Stimulated activated CD8-positive, alpha-beta memory T cell treated with anti-CD3 and anti-CD28 coated beads, Interleukin-7, amount 100 ng/mL, for 48 hours (primary cell): ENCODE data around the gene MNAT1.

Experiments
- DNase-seq, 2 donors: peaks; one replicate each; pipeline ENCODE4 v3.0.0-alpha.2; 2020; ENCODE audit warnings: low read depth in 1 of 2; ENCODE audit errors: extremely low read depth in 1 of 2

MNAT1 gene

GRCh38 chr14:60956632-60957031 is 222.1 kb downstream of the MNAT1 start:
- no peak for DNase-seq

GRCh38 chr14:60958146-60958545 is 223.6 kb downstream of the MNAT1 start:
- no peak for DNase-seq

DNA sequence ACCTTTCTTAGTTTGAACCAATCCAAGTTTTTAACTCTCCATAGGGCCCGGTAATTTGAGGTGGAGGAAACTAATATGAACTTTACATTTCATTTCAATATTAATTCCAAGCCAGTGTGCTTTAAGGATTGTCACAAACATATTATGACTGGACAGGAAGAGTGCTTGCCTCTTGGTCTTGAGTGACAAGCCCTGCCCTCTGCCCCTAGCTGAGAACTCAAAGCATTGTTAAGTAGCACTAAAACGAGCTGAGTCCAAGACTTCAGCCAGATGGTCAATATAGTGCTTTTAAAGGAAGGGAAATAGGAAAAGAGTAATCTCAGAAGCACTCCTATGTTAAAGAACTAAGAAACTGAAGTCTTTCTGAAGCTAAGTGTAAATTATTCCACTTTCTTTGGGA is 229.2 kb downstream of the MNAT1 start:
- DNase-seq = no peak

DNA sequence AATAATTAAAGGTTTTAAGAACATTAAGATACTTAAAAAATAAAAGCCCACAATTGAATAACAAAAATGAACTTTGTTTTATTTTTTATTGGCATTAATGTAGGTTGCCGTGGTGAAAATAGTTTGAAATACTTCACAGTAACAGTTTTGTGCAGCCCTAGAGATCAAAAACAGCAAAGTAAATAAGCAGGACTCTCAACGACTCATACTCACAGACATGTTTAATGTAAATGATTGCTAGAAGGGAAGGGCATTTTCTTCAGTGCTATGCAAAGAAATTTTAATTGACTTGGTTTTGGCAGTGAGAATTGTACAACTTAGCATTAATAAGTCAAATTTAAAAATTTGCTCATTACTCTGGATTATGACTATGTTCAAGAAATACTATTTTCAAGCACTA is 230.3 kb downstream of the MNAT1 start:
- DNase-seq = no peak

DNA sequence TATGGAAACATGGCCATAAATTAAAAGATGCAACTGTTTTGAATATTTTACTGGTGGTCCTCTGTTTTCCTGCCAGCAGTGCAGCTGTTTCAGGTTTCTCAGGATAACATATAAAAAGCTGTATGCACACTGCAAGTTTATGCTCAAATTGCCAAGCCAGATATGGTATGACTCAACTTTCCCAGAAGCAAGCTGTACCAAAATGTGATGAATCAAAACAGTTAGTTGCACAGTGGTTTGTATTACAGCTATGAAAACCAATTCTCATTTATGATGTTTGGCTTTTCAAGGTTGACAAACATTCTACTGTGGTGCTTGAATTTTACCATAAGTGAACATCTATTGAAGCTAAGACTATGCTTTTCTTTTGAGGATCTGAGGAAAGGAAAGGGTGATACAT is 230.8 kb downstream of the MNAT1 start:
- DNase-seq = no peak

DNA sequence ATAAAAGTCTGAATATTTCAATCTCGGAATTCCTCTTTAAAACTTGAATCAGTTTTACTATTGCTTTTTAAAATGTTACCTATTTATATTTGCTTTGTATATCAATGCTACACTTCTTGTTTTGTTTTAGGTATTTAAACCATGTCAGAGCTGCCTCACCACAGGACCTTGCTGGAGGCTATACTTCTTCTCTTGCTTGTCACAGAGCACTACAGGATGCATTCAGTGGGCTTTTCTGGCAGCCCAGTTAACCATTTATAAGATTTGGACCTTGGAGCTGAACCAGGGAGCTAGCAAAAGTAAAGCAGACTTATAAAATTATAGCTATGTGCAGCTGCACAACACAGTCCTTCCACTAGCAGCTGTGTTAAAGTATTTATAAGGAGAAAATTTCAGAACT is 233.5 kb downstream of the MNAT1 start:
- DNase-seq = no peak

GRCh38 chr14:60968671-60969070 is 234.1 kb downstream of the MNAT1 start:
- no peak for DNase-seq

GRCh38 chr14:60970146-60970545 is 235.6 kb downstream of the MNAT1 start:
- no peak for DNase-seq

GRCh38 chr14:60971271-60971670 is 236.7 kb downstream of the MNAT1 start:
- DNase-seq = no peak

DNA sequence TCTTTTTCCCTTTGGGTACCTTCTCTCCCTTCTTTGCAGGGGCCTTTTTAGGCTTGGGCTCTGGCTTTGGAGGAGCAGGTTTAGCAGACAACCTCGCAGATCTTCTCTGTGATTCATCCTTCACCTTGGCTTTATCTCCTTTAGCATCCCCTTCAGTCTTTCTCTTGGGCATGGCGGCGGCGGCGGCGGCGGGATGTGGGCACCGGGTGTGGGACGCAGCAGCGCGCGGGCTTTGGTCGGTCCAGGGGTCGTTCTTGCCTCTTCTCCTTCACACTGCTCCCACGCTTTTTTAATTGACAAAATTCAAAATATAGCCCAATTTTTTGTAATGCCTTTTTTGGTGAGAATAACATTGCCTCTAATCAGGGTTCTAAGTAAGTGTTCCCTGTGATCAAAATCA is 237.7 kb downstream of the MNAT1 start:
- DNase-seq = no peak

GRCh38 chr14:60973070-60973469 is 238.5 kb downstream of the MNAT1 start:
- no peak for DNase-seq

- no peak for DNase-seq
Measured at GRCh38 chr14:60974090-60974651, 239.6 kb downstream of the MNAT1 start.

DNA sequence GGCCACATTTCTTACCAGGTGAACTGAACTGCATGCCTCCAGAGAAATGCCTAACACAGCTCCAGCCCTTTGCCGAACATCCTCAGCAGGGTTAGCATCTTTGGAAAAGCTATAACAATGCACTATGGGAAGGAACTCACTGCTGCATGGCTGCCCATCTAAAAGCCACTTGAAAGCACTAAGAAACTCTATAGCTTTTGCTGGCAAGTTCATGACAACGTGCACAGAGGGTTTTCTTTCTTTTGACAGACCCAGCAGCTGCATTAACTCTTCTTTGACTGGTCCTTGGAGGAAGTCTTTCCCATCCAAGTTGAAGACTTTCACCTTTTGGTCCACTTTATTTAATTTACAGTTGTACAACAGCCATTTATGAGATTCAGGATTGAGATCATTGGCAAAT is 241.0 kb downstream of the MNAT1 start:
- DNase-seq = no peak

GRCh38 chr14:60977847-60978246 is 243.3 kb downstream of the MNAT1 start:
- DNase-seq = no peak

DNA sequence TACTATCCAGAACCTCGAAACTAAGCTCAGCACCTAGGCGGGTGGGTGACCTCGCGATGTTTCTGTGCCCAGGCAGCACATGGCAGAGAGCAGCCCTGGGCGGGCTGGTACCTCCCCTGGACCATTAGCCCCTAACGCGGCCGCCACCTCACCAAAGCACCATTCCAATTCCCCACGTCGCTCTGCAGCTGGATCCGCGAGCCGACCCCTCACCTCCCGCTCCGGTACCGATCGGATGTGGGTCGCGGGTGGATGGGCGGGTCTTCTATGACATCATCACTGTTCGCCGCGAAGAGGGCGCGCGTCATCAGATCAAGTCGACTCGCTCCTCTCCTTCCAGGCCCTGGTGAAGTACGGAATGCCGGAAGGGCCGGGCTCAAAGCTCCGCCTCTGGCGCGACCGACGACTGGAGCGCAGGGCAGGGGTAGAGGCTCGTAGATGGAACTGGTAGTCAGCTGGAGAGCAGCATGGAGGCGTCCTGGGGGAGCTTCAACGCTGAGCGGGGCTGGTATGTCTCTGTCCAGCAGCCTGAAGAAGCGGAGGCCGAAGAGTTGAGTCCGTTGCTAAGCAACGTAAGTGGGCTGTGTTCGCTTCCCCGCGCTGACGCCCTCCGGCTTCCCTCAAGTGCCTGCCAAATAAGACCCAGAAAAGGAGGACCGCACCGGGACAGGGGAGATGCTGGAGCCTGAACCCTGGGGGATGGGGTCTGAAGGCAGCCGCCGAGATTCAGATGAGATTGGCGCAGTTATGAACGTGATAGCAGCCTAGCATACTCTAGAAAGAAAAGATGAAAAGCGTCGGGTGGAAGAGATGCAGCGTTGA is 246.5 kb downstream of the MNAT1 start, which contains the start of the genes SLC38A6 and TRMT5:
TSS of gene SLC38A6 (plus strand) at position 435 of the 822 bp plus-strand sequence. CDS start at position 468, 33 bp downstream.
TSS of gene TRMT5 (minus strand) at position 269 of the 822 bp plus-strand sequence. CDS start at position 163, 106 bp downstream.
- peak; percentile 76 to 83 for DNase-seq

GRCh38 chr14:60981633-60982455 is 247.3 kb downstream of the MNAT1 start:
- DNase-seq = no peak

DNA sequence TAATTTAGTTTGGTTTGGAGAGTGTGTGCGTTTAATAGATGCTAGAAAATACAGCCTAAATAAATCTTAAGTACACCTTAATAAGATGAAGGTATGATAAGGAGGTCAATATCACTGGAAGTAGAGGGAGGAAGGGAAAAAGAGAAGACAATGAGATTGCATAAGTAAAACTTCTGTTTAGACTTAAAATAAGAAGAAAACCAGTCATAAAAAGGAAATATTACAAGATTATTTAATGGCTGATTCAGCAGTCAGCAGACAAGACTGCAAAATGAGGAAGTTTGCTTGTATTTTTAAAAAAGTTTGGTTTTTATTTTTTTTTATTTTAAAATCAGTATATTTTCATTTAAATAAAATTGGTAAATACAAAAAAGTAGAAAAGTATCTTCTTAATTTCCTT is 249.6 kb downstream of the MNAT1 start:
- DNase-seq = no peak

- DNase-seq = no peak
Measured at GRCh38 chr14:60986500-60986899, 251.9 kb downstream of the MNAT1 start.

DNA sequence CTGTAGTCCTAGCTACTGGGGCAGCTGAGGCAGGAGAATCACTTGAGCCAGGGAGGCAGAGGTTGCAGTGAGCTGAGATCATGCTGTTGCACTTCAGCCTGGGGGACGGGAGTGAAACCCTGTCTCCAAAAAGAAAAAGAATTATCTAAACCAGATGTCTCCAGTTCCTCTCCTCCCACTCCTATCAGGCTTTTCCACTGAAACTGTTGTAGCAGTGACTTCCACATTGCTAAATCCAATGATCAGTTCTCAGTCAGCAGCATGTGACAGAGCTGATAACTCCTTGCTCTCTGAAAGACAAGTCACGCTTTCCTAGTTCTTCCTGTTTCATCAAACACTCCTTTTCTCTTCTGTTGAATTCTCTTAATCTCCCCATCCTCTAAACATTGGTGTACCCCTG is 255.0 kb downstream of the MNAT1 start:
- DNase-seq = no peak

DNA sequence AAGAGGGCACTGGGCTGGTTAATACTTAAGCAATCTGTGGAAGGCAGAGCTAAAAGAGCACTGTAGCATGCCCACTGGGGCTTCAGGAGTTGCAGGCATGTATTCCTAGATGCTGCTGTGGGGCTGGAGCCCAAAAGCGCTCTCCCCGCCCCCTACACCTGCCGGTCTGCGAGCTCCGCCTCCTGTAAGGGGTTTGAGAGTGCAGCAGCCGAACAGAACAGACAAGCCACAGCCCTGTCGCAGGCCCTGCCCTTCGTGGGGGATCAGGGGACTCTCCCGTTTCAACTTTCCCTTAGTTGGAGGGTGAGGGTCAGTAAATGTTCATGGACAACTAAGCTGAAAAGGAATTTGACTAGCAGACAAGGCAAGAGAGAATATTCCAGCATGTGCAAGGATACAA is 264.1 kb downstream of the MNAT1 start:
- no peak for DNase-seq

- no peak for DNase-seq
Measured at GRCh38 chr14:60999536-60999935, 265.0 kb downstream of the MNAT1 start.

- DNase-seq = no peak
Measured at GRCh38 chr14:61003571-61003970, 269.0 kb downstream of the MNAT1 start.
